ENCODE measurements around the gene SIRT7.

Gene SIRT7

GRCh38 chr17:81961087-81961511, 43.1 kb upstream of the SIRT7 start, which contains the start of gene NOTUM:
Gene NOTUM, minus strand, starts transcription at chr17:81961187. Its CDS starts 278 bp downstream, at chr17:81960909.
- Histone ChIP-seq H3K4me1 (ENCODE audit: low read length) (no peaks in the 10 kb centered on the region), H3K4me2 (ENCODE audit: low read length) (no peak within 1 kb of the TSS), H3K4me3 (ENCODE audit: low read length) (no peak within 1 kb of the TSS), H3K36me3 (replicated peaks; ENCODE audit: low read depth, low read length) (no peaks in the 10 kb centered on the region), H3K9me3 (ENCODE audit: insufficient read depth, low read length) (no peaks in the 10 kb centered on the region), H3K9ac (ENCODE audit: low read length) (no peak within 1 kb of the TSS), H3K79me2 (ENCODE audit: low read length) (no peaks in the 10 kb centered on the region), H2AFZ (ENCODE audit: low read depth, low read length) (no peak within 1 kb of the TSS), H3K27me3 (ENCODE audit: low read depth, low read length) (peaks cover 13% of the 10 kb centered on the region; the same call in 1 of the 2 replicates), H3K27ac (ENCODE audit: low read length) (no peak within 1 kb of the TSS), H4K20me1 (ENCODE audit: insufficient read depth, low read length) (no peaks in the 10 kb centered on the region)
- TF ChIP-seq EZH2phosphoT487 (IDR thresholded peaks at IDR 0.05; ENCODE audit: low read depth) (no peak), CTCF (IDR thresholded peaks at IDR 0.05; ENCODE audit: low read depth, low read length) (no peak)

- Histone ChIP-seq H3K27me3 (ENCODE audit: low read depth, low read length) (peaks cover 10% of the 10 kb centered on the region; the same call in 1 of the 2 replicates), H3K4me3 (ENCODE audit: low read length) (no peak overlapping the region), H2AFZ (ENCODE audit: low read depth, low read length) (no peak overlapping the region), H3K9ac (ENCODE audit: low read length) (no peak overlapping the region), H4K20me1 (ENCODE audit: insufficient read depth, low read length) (no peaks in the 10 kb centered on the region), H3K4me2 (ENCODE audit: low read length) (no peak overlapping the region), H3K36me3 (replicated peaks; ENCODE audit: low read depth, low read length) (no peaks in the 10 kb centered on the region), H3K9me3 (ENCODE audit: insufficient read depth, low read length) (no peaks in the 10 kb centered on the region), H3K79me2 (ENCODE audit: low read length) (no peaks in the 10 kb centered on the region), H3K4me1 (ENCODE audit: low read length) (no peaks in the 10 kb centered on the region), H3K27ac (ENCODE audit: low read length) (no peak overlapping the region)
- TF ChIP-seq EZH2phosphoT487 (IDR thresholded peaks at IDR 0.05; ENCODE audit: low read depth), result no peak
- no peak for TF ChIP-seq CTCF (IDR thresholded peaks at IDR 0.05; ENCODE audit: low read depth, low read length)
Measured at GRCh38 chr17:81960130-81960958, 42.4 kb upstream of the SIRT7 start.

GRCh38 chr17:81959362-81960129, 41.6 kb upstream of the SIRT7 start:
- TF ChIP-seq CTCF (IDR thresholded peaks at IDR 0.05; ENCODE audit: low read depth, low read length) (no peak), EZH2phosphoT487 (IDR thresholded peaks at IDR 0.05; ENCODE audit: low read depth) (no peak)
- no peak overlapping the region for H3K4me3 ChIP-seq (ENCODE audit: low read length)
- no peaks in the 10 kb centered on the region for H3K79me2 ChIP-seq (ENCODE audit: low read length)
- no peaks in the 10 kb centered on the region for H3K36me3 ChIP-seq (replicated peaks; ENCODE audit: low read depth, low read length)
- H3K27me3 ChIP-seq (ENCODE audit: low read depth, low read length), result peaks cover 7% of the 10 kb centered on the region; the same call in 1 of the 2 replicates
- H3K9me3 ChIP-seq (ENCODE audit: insufficient read depth, low read length), result no peaks in the 10 kb centered on the region
- H3K4me2 ChIP-seq (ENCODE audit: low read length), result no peak overlapping the region
- no peak overlapping the region for H3K27ac ChIP-seq (ENCODE audit: low read length)
- no peak overlapping the region for H2AFZ ChIP-seq (ENCODE audit: low read depth, low read length)
- no peaks in the 10 kb centered on the region for H4K20me1 ChIP-seq (ENCODE audit: insufficient read depth, low read length)
- H3K9ac ChIP-seq (ENCODE audit: low read length), result no peak overlapping the region
- H3K4me1 ChIP-seq (ENCODE audit: low read length), result no peaks in the 10 kb centered on the region

Data from OCI-LY3 (cell line).